H1 (cell line): Measurements from ENCODE around the gene LORICRIN. TPM values are rescaled to one million over a fixed set of nuclear protein-coding genes. Genes with fewer than 3 reads are reported as not detected.

Experiments
- CTCF ChIA-PET: fragments of 300-600 bp; sonication (Branson Sonifier 250); formaldehyde crosslinking; loops from one replicate; lab custom pipeline; 2021; ENCODE audit not compliant: partially characterized antibody; lab: Charles Lee
- POLR2A ChIA-PET: fragments of 300-600 bp; sonication (Branson Sonifier 250); formaldehyde crosslinking; loops from one replicate; lab custom pipeline; 2021; ENCODE audit warnings: inconsistent platforms; ENCODE audit not compliant: partially characterized antibody; lab: Charles Lee
- DNase-seq, 2 experiments: peaks; one replicate each; pipeline versions ENCODE4 v3.0.0 to v3.0.0-alpha.2; 2010 to 2022; ENCODE audit warnings: low spot score in 2 of 2, low read depth in 1 of 2, mixed read lengths in 1 of 2
- FAIRE-seq: peaks from 2 replicates; lab custom pipeline; 2011; peaks lifted over from hg19 to GRCh38; lab: Jason Lieb, UNC
- H2AFZ ChIP-seq: 2 replicates; pipeline ENCODE4 v1.8.1; 2012; ENCODE audit warnings: low read length, inconsistent platforms
- H2AK5ac ChIP-seq: 2 replicates; pipeline ENCODE4 v1.6.1; 2013; ENCODE audit warnings: low read depth, low read length
- H2BK120ac ChIP-seq: replicated peaks from 2 replicates; pipeline ENCODE3; 2013; ENCODE audit warnings: low read depth, low read length, inconsistent platforms
- H2BK12ac ChIP-seq: 2 replicates; pipeline ENCODE4 v1.6.1; 2013; ENCODE audit warnings: low read depth, low read length
- H2BK15ac ChIP-seq: 2 replicates; pipeline ENCODE4 v1.6.1; 2013; ENCODE audit warnings: low read length
- H2BK20ac ChIP-seq: 2 replicates; pipeline ENCODE4 v1.6.1; 2013; ENCODE audit warnings: low read length
- H2BK5ac ChIP-seq: 2 replicates; pipeline ENCODE4 v1.6.1; 2013; ENCODE audit warnings: low read depth, low read length
- H3K14ac ChIP-seq: 2 replicates; pipeline ENCODE4 v1.6.1; 2013; ENCODE audit warnings: inconsistent platforms; ENCODE audit not compliant: insufficient read length
- H3K18ac ChIP-seq: 2 replicates; pipeline ENCODE4 v1.6.1; 2013; ENCODE audit warnings: low read length; ENCODE audit errors: extremely low read depth
- H3K23ac ChIP-seq: 2 replicates; pipeline ENCODE4 v1.6.1; 2013; ENCODE audit warnings: inconsistent platforms; ENCODE audit not compliant: insufficient read length
- H3K23me2 ChIP-seq: 2 replicates; pipeline ENCODE4 v1.6.1; 2013; ENCODE audit warnings: low read depth, low read length
- H3K27ac ChIP-seq: 2 replicates; pipeline ENCODE4 v1.6.1; 2011; ENCODE audit warnings: low read depth, low read length, inconsistent platforms
- H3K27me3 ChIP-seq, 4 experiments: replicated peaks in 1 of 4; 1 replicate in 1 of 4; 2 replicates in 3 of 4; pipeline versions ENCODE4 v1.6.1 to v1.8.1; 2011 to 2013; ENCODE audit warnings: low read length in 3 of 4, mild to moderate bottlenecking in 3 of 4, inconsistent platforms in 2 of 4, mixed read lengths in 2 of 4, moderate library complexity in 1 of 4; ENCODE audit not compliant: control insufficient read depth in 3 of 4, insufficient read depth in 3 of 4; ENCODE audit errors: extremely low read depth in 1 of 4
- H3K36me3 ChIP-seq, 4 experiments: 2 replicates each; pipeline versions ENCODE4 v1.6.1 to v1.8.1; 2011 to 2013; ENCODE audit warnings: mild to moderate bottlenecking in 4 of 4, low read length in 3 of 4, moderate library complexity in 2 of 4, control low read depth in 1 of 4, inconsistent platforms in 1 of 4; ENCODE audit not compliant: insufficient read depth in 4 of 4, control insufficient read depth in 2 of 4
- H3K4ac ChIP-seq: replicated peaks from 2 replicates; pipeline ENCODE3; 2013; ENCODE audit warnings: low read length, low read depth, mixed read lengths, inconsistent platforms; ENCODE audit not compliant: insufficient read length
- H3K4me1 ChIP-seq, 4 experiments: replicated peaks in 1 of 4; 1 replicate in 1 of 4; 2 replicates in 3 of 4; pipeline versions ENCODE4 v1.6.1 to v1.8.1; 2011 to 2013; ENCODE audit warnings: low read length in 3 of 4, inconsistent platforms in 2 of 4, mixed read lengths in 1 of 4; ENCODE audit not compliant: insufficient read depth in 4 of 4, control insufficient read depth in 3 of 4
- H3K4me2 ChIP-seq, 2 experiments: 2 replicates each; pipeline versions ENCODE4 v1.6.1 to v1.8.1; 2011 to 2013; ENCODE audit warnings: low read depth in 2 of 2, low read length in 2 of 2, control low read depth in 1 of 2, inconsistent platforms in 1 of 2, mild to moderate bottlenecking in 1 of 2; ENCODE audit not compliant: insufficient read depth in 1 of 2
- H3K4me3 ChIP-seq, 4 experiments: fragments of 200-600, 300-600 bp in 1 of 4; sonication (generic), shearing (Covaris generic), sonication (Bioruptor Twin) in 1 of 4; 2 replicates each; pipeline versions ENCODE4 v1.5.1 to v1.8.1; 2011 to 2016; ENCODE audit warnings: low read length in 4 of 4, low read depth in 3 of 4, control low read depth in 2 of 4, inconsistent platforms in 2 of 4, mild to moderate bottlenecking in 2 of 4, mixed read lengths in 1 of 4, moderate library complexity in 1 of 4; ENCODE audit not compliant: insufficient read depth in 2 of 4; ENCODE audit errors: extremely low read depth in 1 of 4
- H3K56ac ChIP-seq: replicated peaks from 2 replicates; pipeline ENCODE3; 2013; ENCODE audit warnings: low read depth, mild to moderate bottlenecking, mixed read lengths, low read length, inconsistent platforms; ENCODE audit not compliant: insufficient read length
- H3K79me1 ChIP-seq: 2 replicates; pipeline ENCODE4 v1.6.1; 2013; ENCODE audit warnings: low read depth, low read length, control low read depth
- H3K79me2 ChIP-seq, 2 experiments: 2 replicates each; pipeline versions ENCODE4 v1.6.1 to v1.8.1; 2012 to 2013; ENCODE audit warnings: low read length in 2 of 2, mild to moderate bottlenecking in 2 of 2, inconsistent platforms in 1 of 2; ENCODE audit not compliant: insufficient read depth in 2 of 2, control insufficient read depth in 1 of 2
- H3K9ac ChIP-seq, 4 experiments: replicated peaks in 1 of 4; 1 replicate in 1 of 4; 2 replicates in 3 of 4; pipeline versions ENCODE4 v1.6.1 to v1.8.1; 2011 to 2013; ENCODE audit warnings: low read depth in 3 of 4, low read length in 3 of 4, control low read depth in 2 of 4, mild to moderate bottlenecking in 2 of 4, moderate library complexity in 2 of 4, inconsistent platforms in 1 of 4; ENCODE audit errors: extremely low read depth in 1 of 4
- H3K9me3 ChIP-seq, 2 experiments: 2 replicates each; pipeline versions ENCODE4 v1.6.1 to v1.8.1; 2012 to 2013; ENCODE audit warnings: mild to moderate bottlenecking in 2 of 2, moderate library complexity in 2 of 2, control low read depth in 1 of 2, inconsistent platforms in 1 of 2, low read depth in 1 of 2, low read length in 1 of 2, mixed read lengths in 1 of 2; ENCODE audit not compliant: insufficient read depth in 2 of 2
- H4K20me1 ChIP-seq, 2 experiments: replicated peaks in 1 of 2; 2 replicates each; pipeline versions ENCODE3 to v1.8.1; 2011 to 2013; ENCODE audit warnings: inconsistent platforms in 2 of 2, low read length in 2 of 2, mild to moderate bottlenecking in 1 of 2; ENCODE audit not compliant: insufficient read depth in 2 of 2, control insufficient read depth in 1 of 2
- H4K5ac ChIP-seq: 2 replicates; pipeline ENCODE4 v1.6.1; 2013; ENCODE audit warnings: low read length, low read depth, mixed read lengths, inconsistent platforms; ENCODE audit not compliant: insufficient read length
- H4K8ac ChIP-seq: 2 replicates; pipeline ENCODE4 v1.8.0; 2013; ENCODE audit warnings: mild to moderate bottlenecking, moderate library complexity, low read length, inconsistent platforms; ENCODE audit not compliant: insufficient read depth; ENCODE audit errors: extremely low read depth
- H4K91ac ChIP-seq: replicated peaks from 2 replicates; pipeline ENCODE3; 2013; ENCODE audit warnings: low read length, mixed read lengths, inconsistent platforms; ENCODE audit not compliant: insufficient read length
- BRCA1 ChIP-seq: IDR thresholded peaks from 2 replicates; pipeline ENCODE4 v1.6.1; 2012; ENCODE audit warnings: low read depth, low read length, improper control_type of control experiment
- CBX8 ChIP-seq: fragments of 300-800, 300-1000 bp; sonication (generic); IDR thresholded peaks from 2 replicates; pipeline ENCODE4 v1.7.1; 2016; ENCODE audit warnings: low read depth, low read length, borderline replicate concordance
- FOSL1 ChIP-seq: IDR thresholded peaks from 2 replicates; pipeline ENCODE4 v1.6.1; 2011; ENCODE audit warnings: mild to moderate bottlenecking, low read depth, low read length, moderate library complexity; ENCODE audit not compliant: insufficient read depth
- GABPA ChIP-seq: IDR thresholded peaks from 2 replicates; pipeline ENCODE4 v1.6.1; 2011; ENCODE audit warnings: mild to moderate bottlenecking, low read length, moderate library complexity, borderline replicate concordance; ENCODE audit not compliant: insufficient read depth
- JUND ChIP-seq: IDR thresholded peaks from 2 replicates; pipeline ENCODE4 v1.6.1; 2011; ENCODE audit warnings: mild to moderate bottlenecking, improper control_type of control experiment, low read length
- RBBP5 ChIP-seq: IDR thresholded peaks from 2 replicates; pipeline ENCODE4 v1.7.1; 2012; ENCODE audit warnings: low read depth, mild to moderate bottlenecking, inconsistent platforms, low read length, moderate library complexity, borderline replicate concordance
- RFX5 ChIP-seq: IDR thresholded peaks from 2 replicates; pipeline ENCODE4 v1.6.1; 2011; ENCODE audit warnings: low read depth, low read length, improper control_type of control experiment, borderline replicate concordance
- RNF2 ChIP-seq: fragments of 200-900, 300-1000 bp; sonication (generic); IDR thresholded peaks from 2 replicates; pipeline ENCODE4 v1.7.1; 2016; ENCODE audit warnings: borderline replicate concordance, low read depth, mild to moderate bottlenecking, antibody characterized with exemption, low read length; ENCODE audit not compliant: poor library complexity, severe bottlenecking; ENCODE audit errors: missing control alignments
- SP1 ChIP-seq: IDR thresholded peaks from 2 replicates; pipeline ENCODE4 v1.6.1; 2011; ENCODE audit warnings: low read depth, low read length
- SRF ChIP-seq: IDR thresholded peaks from 2 replicates; pipeline ENCODE4 v1.6.1; 2011; ENCODE audit warnings: mild to moderate bottlenecking, low read depth, low read length, moderate library complexity
- YY1 ChIP-seq: IDR thresholded peaks from 2 replicates; pipeline ENCODE4 v1.6.1; 2011; ENCODE audit warnings: low read depth, mild to moderate bottlenecking, low read length
- WGBS, 2 experiments: shearing (Covaris generic) in 1 of 2; methylation state at CpG; one replicate each; pipeline versions ENCODE4 v1.1.6 to v1.1.7; 2013 to 2015; ENCODE audit warnings: low lambda C conversion rate in 2 of 2, mixed read lengths in 2 of 2, inconsistent platforms in 1 of 2, low coverage in 1 of 2, missing lambda C conversion rate in 1 of 2; ENCODE audit not compliant: insufficient replicate concordance in 2 of 2, insufficient coverage in 1 of 2, insufficient read length in 1 of 2; ENCODE audit errors: extremely low coverage in 1 of 2, missing lambda C conversion rate in 1 of 2; 5-methylcytosine and 5-hydroxymethylcytosine counted together
- polyA plus RNA-seq, 7 experiments: library from polyadenylated mRNA; depleted of rRNA in 3 of 7; stranded (reverse) in 5 of 7; unstranded in 2 of 7; fragments of >200 nt in 5 of 7; fragments of 200-250 nt in 2 of 7; gene quantifications; 1 replicate in 5 of 7; 2 replicates in 1 of 7; 4 replicates in 1 of 7; pipeline versions ENCODE4 v1.2.1 to v1.2.3, GENCODE V29; 2011 to 2013; ENCODE audit warnings: missing spikeins in 2 of 7, mixed read lengths in 2 of 7
- total RNA-seq: library from RNA; stranded (reverse); fragmentation: NEBNext Ultra II Directional; extraction: Animal tissue kit (Norgen Biotek cat#: 25700); gene quantifications from 2 replicates; pipeline ENCODE4 v1.2.1, GENCODE V29; 2021
- TF ChIP-seq, protein P1 (sequence below): IDR thresholded peaks from 2 replicates; pipeline ENCODE4 v1.6.1; 2012; ENCODE audit warnings: inconsistent platforms
- TF ChIP-seq, protein P2 (sequence below): IDR thresholded peaks from 2 replicates; pipeline ENCODE4 v1.6.1; 2011; ENCODE audit warnings: low read length, improper control_type of control experiment

Gene LORICRIN
- total and polyA plus RNA-seq, 2 of the 8 experiments (the other 6 are each of a cell fraction or from before 2014, with no cell fraction given), result not detected

GRCh38 chr1:153251562-153251961 lies 7.9 kb upstream of the LORICRIN start:
- Histone ChIP-seq H3K27ac (no peak overlapping the region), H2BK5ac (no peak overlapping the region), H3K79me2 (no peaks in the 10 kb centered on the region), H3K9ac (no peak overlapping the region), H3K27me3 (no peaks in the 10 kb centered on the region), H3K23me2 (no peaks in the 10 kb centered on the region), H4K91ac (no peak overlapping the region), H2BK15ac (no peak overlapping the region), H2BK120ac (no peak overlapping the region), H3K18ac (no peak overlapping the region), H3K4me1 (no peaks in the 10 kb centered on the region), H3K4me2 (no peak overlapping the region), H2BK12ac (no peak overlapping the region), H3K9me3 (peaks cover 0 to 11% of the 10 kb centered on the region in 2 experiments; a peak in 2 of 4 replicates), H2AK5ac (no peak overlapping the region), H4K8ac (no peak overlapping the region), H2AFZ (no peak overlapping the region), H3K56ac (no peak overlapping the region), H4K5ac (no peak overlapping the region), H3K4ac (no peak overlapping the region), H3K4me3 (no peak overlapping the region), H3K14ac (no peak overlapping the region), H4K20me1 (no peaks in the 10 kb centered on the region), H3K79me1 (no peaks in the 10 kb centered on the region), H3K23ac (no peak overlapping the region), H2BK20ac (no peak overlapping the region), H3K36me3 (no peaks in the 10 kb centered on the region)
- ChIA-PET CTCF (interaction anchor here (0.6 to 1.2 kb wide), 5 partner anchors 21 to 1302 kb away, joined by 3 to 4 read pairs (median 3); no protein-coding TSS in a partner anchor), POLR2A (no interaction called here)
- no peak for FAIRE-seq
- WGBS, 2 experiments, result 82% methylated on average over 3 of the region's 3 CpGs; no CpG with 5 or more reads in 1 of the 2 experiments
- DNase-seq, result no peak
- TF ChIP-seq YY1 (no peak), JUND (no peak), RNF2 (no peak), RFX5 (no peak), SP1 (no peak), FOSL1 (no peak), SRF (no peak), BRCA1 (no peak), CBX8 (no peak), RBBP5 (no peak), GABPA (no peak)
- TF ChIP-seq, protein P1, sequence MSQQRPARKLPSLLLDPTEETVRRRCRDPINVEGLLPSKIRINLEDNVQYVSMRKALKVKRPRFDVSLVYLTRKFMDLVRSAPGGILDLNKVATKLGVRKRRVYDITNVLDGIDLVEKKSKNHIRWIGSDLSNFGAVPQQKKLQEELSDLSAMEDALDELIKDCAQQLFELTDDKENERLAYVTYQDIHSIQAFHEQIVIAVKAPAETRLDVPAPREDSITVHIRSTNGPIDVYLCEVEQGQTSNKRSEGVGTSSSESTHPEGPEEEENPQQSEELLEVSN, result no peak
- TF ChIP-seq, protein P2, sequence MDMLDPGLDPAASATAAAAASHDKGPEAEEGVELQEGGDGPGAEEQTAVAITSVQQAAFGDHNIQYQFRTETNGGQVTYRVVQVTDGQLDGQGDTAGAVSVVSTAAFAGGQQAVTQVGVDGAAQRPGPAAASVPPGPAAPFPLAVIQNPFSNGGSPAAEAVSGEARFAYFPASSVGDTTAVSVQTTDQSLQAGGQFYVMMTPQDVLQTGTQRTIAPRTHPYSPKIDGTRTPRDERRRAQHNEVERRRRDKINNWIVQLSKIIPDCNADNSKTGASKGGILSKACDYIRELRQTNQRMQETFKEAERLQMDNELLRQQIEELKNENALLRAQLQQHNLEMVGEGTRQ, result no peak
